Measurements from ENCODE around the gene COPS8.
A peak's percentile ranks its signal among the peaks of the same experiment; 100 is the strongest.

COPS8 gene

DNA sequence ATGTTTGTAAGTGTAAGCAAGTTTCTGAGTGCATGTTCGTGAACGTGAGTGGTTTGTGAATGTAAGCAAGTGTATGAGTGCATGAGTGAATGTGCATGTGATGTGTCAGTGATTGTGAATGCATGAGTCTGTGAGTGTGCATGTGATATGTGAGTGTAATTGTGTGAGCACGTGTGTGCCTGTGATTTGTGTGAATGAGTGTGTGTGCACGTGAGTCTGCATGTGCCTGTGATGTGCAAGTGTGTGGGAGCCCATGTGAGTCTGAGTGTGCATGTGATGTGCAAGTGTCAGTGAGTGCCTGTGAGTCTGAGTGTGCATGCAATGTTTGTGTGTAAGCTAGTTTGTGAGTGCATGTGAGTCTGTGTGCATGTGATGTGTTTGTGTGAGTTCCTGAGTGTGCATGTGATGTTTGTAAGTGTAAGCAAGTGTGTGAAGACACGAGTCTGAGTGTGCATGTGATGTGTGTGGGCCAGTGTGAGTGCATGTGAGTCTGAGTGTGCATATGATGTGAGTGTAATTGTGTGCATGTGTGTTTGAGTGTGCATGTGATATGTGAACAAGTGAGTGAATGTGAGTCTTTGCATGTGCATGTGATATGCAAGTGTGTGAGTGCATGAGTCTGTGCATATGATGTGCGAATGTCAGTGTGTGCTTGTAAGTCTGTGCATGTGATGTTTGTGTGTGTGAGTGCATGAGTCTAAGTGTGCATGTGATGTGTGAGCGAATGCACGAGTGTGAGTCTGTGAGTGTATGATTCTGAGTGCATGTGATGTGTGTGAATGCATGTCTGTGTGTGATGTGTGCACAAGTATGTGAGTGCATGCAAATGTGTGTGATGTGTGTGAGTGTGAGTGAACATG lies 45.1 kb downstream of the COPS8 start:
- DNase-seq (ENCODE audit: low read depth in 3 of 3), result no peak

DNA sequence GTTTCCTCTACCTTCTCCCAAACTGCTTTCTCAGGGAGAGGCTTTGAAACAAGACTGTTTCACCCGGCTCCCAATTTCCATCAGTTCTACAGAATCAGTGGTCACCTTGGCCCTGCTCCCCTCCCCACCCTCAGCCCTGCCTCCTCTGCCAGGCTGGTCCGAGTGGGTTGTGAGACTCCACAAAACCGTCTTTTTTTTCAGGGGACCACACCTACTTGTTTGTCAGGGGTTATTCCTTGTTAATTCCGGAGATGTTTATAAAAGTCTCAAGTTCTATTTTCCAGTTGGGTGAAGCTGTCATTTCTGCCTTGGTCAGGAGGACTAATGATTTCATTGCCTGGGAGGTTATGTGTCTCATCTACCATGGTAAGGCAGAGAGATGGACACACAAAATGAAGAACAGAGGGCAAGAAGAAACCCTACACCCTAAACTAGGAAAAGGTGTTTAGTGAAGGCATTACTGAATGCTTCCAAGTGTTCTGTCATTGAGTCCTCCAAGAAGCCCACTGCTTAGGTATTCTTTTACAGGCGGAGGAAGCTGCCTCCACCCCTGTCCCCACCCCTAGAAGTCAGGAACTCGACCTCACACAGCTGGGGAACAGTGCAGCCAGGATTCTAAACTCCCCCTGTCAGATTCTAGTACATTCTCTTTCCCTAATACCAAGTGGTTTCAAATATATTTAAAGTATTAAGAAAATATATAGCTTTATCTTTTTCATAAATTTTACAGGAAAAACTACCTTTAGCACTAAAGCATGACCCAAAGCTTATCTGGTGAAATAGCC lies 46.3 kb downstream of the COPS8 start:
- no peak for DNase-seq (ENCODE audit: low read depth in 3 of 3)

DNA sequence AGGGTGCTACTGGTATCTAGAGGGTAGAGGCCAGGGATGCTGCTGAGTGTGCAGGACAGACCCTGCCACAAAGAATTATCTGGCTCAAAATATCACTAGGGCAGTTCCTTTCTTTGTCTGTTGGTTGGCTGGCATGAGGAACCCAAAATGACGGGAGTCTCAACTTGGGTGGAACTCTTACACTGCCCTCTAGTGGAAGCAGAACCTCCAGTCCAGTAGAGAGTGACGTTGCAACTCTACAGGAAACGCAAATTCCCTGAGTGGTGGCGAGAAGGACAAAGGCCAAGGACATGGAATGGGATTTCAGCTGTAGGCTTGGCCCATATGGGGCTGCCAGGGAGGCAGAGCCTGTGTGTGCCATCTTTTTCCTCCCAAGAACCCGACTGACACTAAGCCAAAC lies 47.1 kb downstream of the COPS8 start:
- DNase-seq (ENCODE audit: low read depth in 3 of 3), result no peak

DNA sequence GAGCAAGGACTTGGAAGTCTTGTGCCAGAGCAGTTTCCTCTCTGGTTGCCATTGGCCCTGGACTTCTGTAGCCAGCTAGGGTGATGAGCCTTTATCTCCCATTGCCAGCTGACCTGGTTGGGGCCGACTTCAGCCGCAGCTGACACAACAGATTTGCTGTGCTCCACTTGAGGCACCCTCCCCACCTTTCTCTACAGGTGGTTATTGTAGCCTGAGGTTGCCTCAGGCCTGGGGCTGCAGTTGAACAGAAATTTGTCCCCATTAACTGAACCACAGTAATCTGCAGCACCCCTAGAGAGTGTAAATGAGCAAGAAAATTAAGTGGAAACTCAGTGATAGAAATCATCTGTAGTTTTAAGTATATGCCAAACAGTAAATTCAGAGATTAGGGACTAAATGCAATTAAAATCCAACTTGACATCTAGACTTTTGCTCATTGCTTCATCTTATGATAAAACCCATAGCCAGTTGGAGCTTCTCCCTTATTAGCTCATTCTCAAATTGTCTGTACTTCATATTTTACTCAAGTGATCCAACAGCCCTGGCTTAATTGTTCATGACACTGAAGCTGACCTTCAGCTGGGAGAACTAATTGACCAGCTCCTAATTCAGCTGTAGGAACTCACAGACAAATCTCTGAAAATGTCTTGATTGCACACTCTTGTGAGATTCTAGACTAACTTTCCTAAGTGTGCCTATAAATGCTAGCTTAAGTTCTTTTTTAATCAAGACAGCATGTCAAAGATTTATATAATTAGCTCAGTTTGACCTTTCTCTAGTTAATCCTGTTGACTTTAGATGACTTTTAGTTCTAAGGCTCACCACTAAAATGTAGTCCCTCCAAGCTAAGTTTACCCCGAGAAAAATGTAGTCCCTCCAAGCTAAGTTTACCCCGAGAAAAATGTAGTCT lies 48.9 kb downstream of the COPS8 start:
- no peak for DNase-seq (ENCODE audit: low read depth in 3 of 3)

GRCh38 chr2:237136824-237137223 lies 51.1 kb downstream of the COPS8 start:
- DNase-seq (ENCODE audit: low read depth in 3 of 3), result no peak

DNA sequence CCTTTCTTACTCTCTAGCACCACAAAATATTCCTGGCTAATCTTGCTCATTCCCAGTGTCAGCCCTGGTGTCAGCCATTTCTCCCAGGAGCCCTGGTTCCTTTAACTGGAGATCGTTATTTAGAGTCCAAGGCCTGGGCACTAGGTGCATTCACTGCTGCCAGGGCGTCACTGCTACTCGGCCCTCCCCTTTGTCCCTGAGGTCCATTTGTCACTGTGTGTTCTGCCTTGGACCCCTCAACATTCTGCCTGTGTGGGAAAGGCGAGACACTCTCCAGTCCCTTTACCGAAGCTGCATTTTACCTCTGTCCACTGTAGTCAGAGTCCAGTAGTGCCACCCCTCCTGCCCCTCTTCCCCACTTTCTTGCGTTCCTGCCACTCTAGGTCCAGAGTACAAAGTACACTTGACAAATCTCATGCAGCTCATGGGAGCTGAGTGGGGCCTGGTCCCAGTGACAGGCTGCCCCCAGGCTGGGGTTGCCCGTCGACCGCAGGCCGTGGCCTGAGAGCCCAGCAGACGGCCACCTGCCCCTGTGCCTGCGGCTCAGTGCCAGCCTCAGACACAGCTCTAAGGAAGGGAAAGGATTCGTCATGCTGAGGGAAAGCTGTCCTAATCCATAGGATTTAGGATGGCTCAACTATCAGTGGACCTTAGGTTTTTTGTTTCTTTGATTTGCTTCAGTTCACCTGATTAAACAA lies 52.1 kb downstream of the COPS8 start:
- no peak for DNase-seq (ENCODE audit: low read depth in 3 of 3)

GRCh38 chr2:237139123-237139675 lies 53.5 kb downstream of the COPS8 start:
- DNase-seq (ENCODE audit: low read depth in 3 of 3), result no peak

GRCh38 chr2:237140689-237141285 lies 55.1 kb downstream of the COPS8 start:
- no peak for DNase-seq (ENCODE audit: low read depth in 3 of 3)

DNA sequence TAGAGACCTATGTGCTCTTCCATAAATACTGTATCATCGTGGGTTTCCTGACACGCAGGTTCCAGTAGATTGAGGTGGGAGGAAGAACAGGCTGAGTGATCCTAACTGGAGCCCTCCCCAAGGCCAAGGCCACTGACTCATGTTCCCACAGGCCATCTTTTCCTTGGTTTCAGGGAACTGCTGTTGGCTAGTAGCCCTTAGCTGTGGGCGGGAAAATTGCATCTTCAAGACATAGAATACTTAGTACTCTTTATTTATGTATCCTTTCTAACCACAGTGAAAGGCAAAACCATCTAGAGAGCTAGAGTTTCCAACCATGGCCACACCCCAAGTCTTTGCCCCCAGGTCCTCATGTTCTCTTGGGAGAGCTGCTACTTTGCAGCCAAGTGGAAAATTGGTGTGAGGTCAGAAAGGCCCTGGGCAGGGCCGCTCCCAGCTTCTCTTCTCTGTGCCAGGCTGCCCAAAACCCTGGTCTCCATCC lies 55.9 kb downstream of the COPS8 start:
- no peak for DNase-seq (ENCODE audit: low read depth in 3 of 3)

- no peak for DNase-seq (ENCODE audit: low read depth in 3 of 3)
Measured at GRCh38 chr2:237143118-237143517, 57.4 kb downstream of the COPS8 start.

DNA sequence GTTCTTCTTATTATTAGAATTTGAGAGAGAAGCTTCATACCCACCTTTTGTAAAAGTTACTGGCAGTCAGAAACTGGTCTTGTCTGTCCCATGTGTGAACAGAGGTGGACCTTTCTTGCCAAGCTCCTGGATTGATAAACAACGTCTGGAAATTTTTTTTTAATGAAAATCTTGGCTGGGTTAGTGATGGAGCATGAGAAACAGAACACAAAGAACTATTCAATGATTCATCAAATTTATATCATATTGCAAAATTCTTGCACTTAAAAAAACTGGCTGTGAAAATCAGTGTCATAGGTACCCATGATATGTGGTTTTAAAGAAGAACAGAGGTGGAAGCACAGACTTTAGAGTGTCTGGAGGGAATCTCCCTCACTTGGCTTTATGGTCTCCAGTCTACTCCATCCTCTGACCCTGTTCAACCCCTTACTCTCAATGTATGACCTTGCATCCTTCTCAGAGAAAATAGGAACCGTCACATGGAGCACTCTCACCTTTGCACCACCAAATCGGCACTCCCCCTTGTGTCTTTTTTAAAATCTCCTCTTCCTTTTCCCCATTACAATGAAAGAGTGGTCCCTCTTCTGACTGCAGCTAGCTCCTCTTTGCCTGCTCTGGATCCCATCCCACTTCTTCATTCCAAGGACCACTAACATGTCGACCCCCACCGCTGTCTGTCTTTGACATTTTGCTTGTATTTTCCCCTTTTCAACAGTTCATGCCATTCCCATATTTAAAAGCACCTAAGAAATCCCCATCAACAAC lies 58.2 kb downstream of the COPS8 start:
- DNase-seq (ENCODE audit: low read depth in 3 of 3), result no peak

DNA sequence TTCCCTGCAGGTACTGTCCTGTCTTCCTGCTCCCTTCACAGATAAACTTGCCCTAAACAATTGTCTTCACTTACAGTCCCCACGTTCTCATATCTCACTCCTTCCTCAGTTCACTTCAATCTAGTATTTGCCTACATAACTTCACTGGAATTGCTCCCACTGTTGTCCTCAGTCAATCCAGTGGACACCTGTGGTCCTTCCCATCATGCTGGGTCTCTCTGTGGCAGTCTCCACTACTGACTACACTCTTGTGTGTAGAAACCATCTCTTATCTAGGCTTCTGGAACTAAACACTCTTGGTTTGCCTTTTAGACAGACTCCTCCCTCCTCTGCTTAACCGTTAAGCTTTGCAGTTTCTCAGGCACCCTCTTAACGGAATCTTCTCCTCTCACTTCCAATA lies 58.8 kb downstream of the COPS8 start:
- no peak for DNase-seq (ENCODE audit: low read depth in 3 of 3)

GRCh38 chr2:237147317-237147716 lies 61.6 kb downstream of the COPS8 start:
- DNase-seq (ENCODE audit: low read depth in 3 of 3), result no peak

GRCh38 chr2:237148624-237149023 lies 62.9 kb downstream of the COPS8 start:
- DNase-seq (ENCODE audit: low read depth in 3 of 3), result no peak

- peak in 1 of 3 donors; percentile 53 for DNase-seq (ENCODE audit: low read depth in 3 of 3)
Measured at GRCh38 chr2:237149425-237149824, 63.7 kb downstream of the COPS8 start.
